ENCODE data around the gene NFATC2. TPM values are rescaled to one million over a fixed set of nuclear protein-coding genes. Genes with fewer than 3 reads are reported as not detected.

Gene NFATC2
- polyA plus RNA-seq, 1 of the 3 experiments (the other 2 are of a cell fraction), result 0.36 TPM

DNA sequence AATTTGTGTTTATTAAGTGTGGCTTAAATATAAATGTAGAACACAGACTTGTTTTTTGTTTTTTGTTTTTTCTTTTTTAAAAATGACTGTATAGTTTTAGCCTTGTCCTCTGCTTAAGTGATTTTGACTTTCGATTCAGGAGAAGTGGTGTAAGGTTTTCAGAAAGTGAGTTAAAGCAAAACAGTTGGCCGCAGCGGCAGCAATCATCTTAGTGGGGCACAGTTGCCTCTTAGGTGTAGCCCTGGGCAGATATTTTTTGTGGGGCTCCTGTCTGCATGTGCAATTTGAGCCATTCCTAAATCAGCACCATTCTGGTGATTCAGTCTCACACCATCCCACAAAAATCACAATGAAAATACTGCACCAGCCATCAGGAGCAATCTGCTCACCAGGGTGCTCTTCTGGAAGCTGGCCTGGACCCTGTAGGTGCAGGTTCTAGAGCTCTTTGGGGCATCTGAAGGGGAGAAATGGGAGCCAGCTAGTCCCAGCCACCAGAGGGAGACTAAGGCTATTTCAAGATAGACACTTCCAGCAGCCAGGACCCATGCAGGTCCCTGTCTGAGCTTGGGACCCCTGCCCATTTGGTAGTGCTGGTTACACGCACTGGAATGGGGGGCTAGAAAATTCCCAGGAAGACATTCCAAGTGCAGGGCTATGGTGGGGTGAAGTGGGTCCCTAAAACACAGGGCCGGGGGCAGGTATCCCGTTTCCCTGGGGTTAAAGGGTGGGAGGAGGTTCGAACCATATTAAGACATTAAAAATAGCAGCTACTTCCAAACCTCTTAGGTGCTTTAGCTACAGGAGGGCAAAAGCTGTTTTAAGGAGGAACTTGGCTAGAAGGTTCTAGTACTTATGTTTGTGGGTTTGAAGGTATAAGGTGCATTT is 156.6 kb downstream of the NFATC2 start:
- WGBS (ENCODE audit: low lambda C conversion rate), result 89% methylated on average over 7 of the region's 7 CpGs
- Histone ChIP-seq H3K27me3 (ENCODE audit: insufficient read depth) (no peaks in the 10 kb centered on the region), H2AFZ (ENCODE audit: low read depth) (no peak overlapping the region), H3K4me3 (ENCODE audit: low read depth in 2 of 2, low read length in 1 of 2) (no peak overlapping the region), H3K4me2 (no peak overlapping the region), H3F3A (replicated peaks; ENCODE audit: insufficient read depth) (peaks cover 12% of the 10 kb centered on the region), H3K9me3 (no peaks in the 10 kb centered on the region), H3K4me1 (ENCODE audit: control insufficient read depth in 1 of 2, insufficient read depth in 2 of 2, low read depth in 1 of 2, low read length in 1 of 2) (peaks cover 0 to 10% of the 10 kb centered on the region in 2 experiments; a peak in 2 of 4 replicates), H3K79me2 (ENCODE audit: insufficient read depth) (no peaks in the 10 kb centered on the region), H3K9ac (no peak overlapping the region), H3K36me3 (replicated peaks in 1 of 2; ENCODE audit: control insufficient read depth in 1 of 2, insufficient read depth in 2 of 2, low read length in 1 of 2) (no peaks in the 10 kb centered on the region), H3K27ac (ENCODE audit: low read depth in 2 of 2, low read length in 1 of 2) (no peak overlapping the region), H4K20me1 (ENCODE audit: insufficient read depth) (no peaks in the 10 kb centered on the region), H3K9me2 (no peaks in the 10 kb centered on the region)
- no peak for TF ChIP-seq EZH2phosphoT487 (IDR thresholded peaks at IDR 0.05; ENCODE audit: borderline replicate concordance, low read depth)
- peak; percentile 82 for TF ChIP-seq SMC3 (IDR thresholded peaks at IDR 0.05; ENCODE audit: low read depth, low read length)
- TF ChIP-seq, protein P1, sequence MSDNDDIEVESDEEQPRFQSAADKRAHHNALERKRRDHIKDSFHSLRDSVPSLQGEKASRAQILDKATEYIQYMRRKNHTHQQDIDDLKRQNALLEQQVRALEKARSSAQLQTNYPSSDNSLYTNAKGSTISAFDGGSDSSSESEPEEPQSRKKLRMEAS (IDR thresholded peaks at IDR 0.05; ENCODE audit: low read depth), result no peak
- peak; percentile 76 for TF ChIP-seq RAD21 (IDR thresholded peaks at IDR 0.05; ENCODE audit: low read length)
- TF ChIP-seq FOXJ3 (CRISPR knock-in tag; IDR thresholded peaks at IDR 0.05), result no peak
- no peak for TF ChIP-seq GABPA (IDR thresholded peaks at IDR 0.05; ENCODE audit: low read depth)
- TF ChIP-seq, protein P2, sequence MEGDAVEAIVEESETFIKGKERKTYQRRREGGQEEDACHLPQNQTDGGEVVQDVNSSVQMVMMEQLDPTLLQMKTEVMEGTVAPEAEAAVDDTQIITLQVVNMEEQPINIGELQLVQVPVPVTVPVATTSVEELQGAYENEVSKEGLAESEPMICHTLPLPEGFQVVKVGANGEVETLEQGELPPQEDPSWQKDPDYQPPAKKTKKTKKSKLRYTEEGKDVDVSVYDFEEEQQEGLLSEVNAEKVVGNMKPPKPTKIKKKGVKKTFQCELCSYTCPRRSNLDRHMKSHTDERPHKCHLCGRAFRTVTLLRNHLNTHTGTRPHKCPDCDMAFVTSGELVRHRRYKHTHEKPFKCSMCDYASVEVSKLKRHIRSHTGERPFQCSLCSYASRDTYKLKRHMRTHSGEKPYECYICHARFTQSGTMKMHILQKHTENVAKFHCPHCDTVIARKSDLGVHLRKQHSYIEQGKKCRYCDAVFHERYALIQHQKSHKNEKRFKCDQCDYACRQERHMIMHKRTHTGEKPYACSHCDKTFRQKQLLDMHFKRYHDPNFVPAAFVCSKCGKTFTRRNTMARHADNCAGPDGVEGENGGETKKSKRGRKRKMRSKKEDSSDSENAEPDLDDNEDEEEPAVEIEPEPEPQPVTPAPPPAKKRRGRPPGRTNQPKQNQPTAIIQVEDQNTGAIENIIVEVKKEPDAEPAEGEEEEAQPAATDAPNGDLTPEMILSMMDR (IDR thresholded peaks at IDR 0.05), result peak; percentile 64
- TF ChIP-seq, protein P3, sequence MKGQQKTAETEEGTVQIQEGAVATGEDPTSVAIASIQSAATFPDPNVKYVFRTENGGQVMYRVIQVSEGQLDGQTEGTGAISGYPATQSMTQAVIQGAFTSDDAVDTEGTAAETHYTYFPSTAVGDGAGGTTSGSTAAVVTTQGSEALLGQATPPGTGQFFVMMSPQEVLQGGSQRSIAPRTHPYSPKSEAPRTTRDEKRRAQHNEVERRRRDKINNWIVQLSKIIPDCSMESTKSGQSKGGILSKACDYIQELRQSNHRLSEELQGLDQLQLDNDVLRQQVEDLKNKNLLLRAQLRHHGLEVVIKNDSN (IDR thresholded peaks at IDR 0.05; ENCODE audit: borderline replicate concordance, low read depth), result no peak
- no peak for TF ChIP-seq POLR2AphosphoS5 (IDR thresholded peaks at IDR 0.05; ENCODE audit: low read depth, low read length)
- peak; percentile 56 for DNase-seq
- CTCF ChIA-PET, result interaction anchor here (0.7 to 4.0 kb wide), 21 partner anchors 9 to 698 kb away, joined by 3 to 46 read pairs (median 4); no protein-coding TSS in a partner anchor
- POLR2A ChIA-PET, result no interaction called here

DNA sequence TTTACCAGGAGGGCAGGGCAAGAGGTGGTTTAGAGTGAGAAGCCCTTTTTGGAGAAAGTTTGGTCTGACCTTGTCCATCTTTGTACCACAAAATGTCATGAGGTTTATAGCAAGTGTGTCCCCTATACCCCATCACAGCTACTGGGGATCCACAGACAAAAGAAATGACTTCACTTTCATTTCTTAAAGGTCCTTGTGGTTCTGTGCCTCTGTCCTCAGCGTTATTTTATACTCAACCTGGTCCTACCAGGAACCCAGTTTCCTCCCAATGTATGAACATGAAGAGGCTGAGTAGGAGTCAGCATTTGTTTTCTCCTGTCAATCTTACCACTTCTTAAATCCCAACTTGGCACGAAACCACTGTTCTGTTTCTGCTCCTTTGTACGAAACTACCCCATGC is 157.6 kb downstream of the NFATC2 start:
- H3K27ac ChIP-seq (ENCODE audit: low read depth in 2 of 2, low read length in 1 of 2), result no peak overlapping the region
- H3K9ac ChIP-seq, result no peak overlapping the region
- no peaks in the 10 kb centered on the region for H3K36me3 ChIP-seq (replicated peaks in 1 of 2; ENCODE audit: control insufficient read depth in 1 of 2, insufficient read depth in 2 of 2, low read length in 1 of 2)
- CTCF ChIA-PET, result interaction anchor here (0.8 to 4.0 kb wide), 5 partner anchors 12 to 210 kb away, joined by 3 to 46 read pairs (median 3); no protein-coding TSS in a partner anchor
- no peak for DNase-seq
- H3K4me3 ChIP-seq (ENCODE audit: low read depth in 2 of 2, low read length in 1 of 2), result no peak overlapping the region
- H3K79me2 ChIP-seq (ENCODE audit: insufficient read depth), result no peaks in the 10 kb centered on the region
- peaks cover 12% of the 10 kb centered on the region for H3F3A ChIP-seq (replicated peaks; ENCODE audit: insufficient read depth)
- no peak overlapping the region for H2AFZ ChIP-seq (ENCODE audit: low read depth)
- peaks cover 0 to 10% of the 10 kb centered on the region in 2 experiments; a peak in 1 of 4 replicates for H3K4me1 ChIP-seq (ENCODE audit: control insufficient read depth in 1 of 2, insufficient read depth in 2 of 2, low read depth in 1 of 2, low read length in 1 of 2)
- H3K4me2 ChIP-seq, result no peak overlapping the region
- no peaks in the 10 kb centered on the region for H4K20me1 ChIP-seq (ENCODE audit: insufficient read depth)
- H3K27me3 ChIP-seq (ENCODE audit: insufficient read depth), result no peaks in the 10 kb centered on the region
- H3K9me2 ChIP-seq, result no peaks in the 10 kb centered on the region
- WGBS (ENCODE audit: low lambda C conversion rate), result 93% methylated on average over 3 of the region's 3 CpGs
- H3K9me3 ChIP-seq, result no peaks in the 10 kb centered on the region
- POLR2A ChIA-PET, result no interaction called here
- TF ChIP-seq FOXJ3 (CRISPR knock-in tag; IDR thresholded peaks at IDR 0.05) (no peak), POLR2AphosphoS5 (IDR thresholded peaks at IDR 0.05; ENCODE audit: low read depth, low read length) (no peak), TCF12 (IDR thresholded peaks at IDR 0.05) (no peak), RAD21 (IDR thresholded peaks at IDR 0.05; ENCODE audit: low read length) (no peak), CHD2 (IDR thresholded peaks at IDR 0.05; ENCODE audit: low read length, partially characterized antibody) (no peak), SMC3 (IDR thresholded peaks at IDR 0.05; ENCODE audit: low read depth, low read length) (no peak), TEAD4 (IDR thresholded peaks at IDR 0.05; ENCODE audit: borderline replicate concordance, insufficient read depth) (no peak), JUND (IDR thresholded peaks at IDR 0.05) (no peak), GABPA (IDR thresholded peaks at IDR 0.05; ENCODE audit: low read depth) (no peak), TAF1 (IDR thresholded peaks at IDR 0.05; ENCODE audit: borderline replicate concordance, low read depth, low read length) (no peak), ELF1 (IDR thresholded peaks at IDR 0.05) (no peak), SIN3A (IDR thresholded peaks at IDR 0.05; ENCODE audit: borderline replicate concordance, low read depth, low read length) (no peak)
- TF ChIP-seq, protein P4, sequence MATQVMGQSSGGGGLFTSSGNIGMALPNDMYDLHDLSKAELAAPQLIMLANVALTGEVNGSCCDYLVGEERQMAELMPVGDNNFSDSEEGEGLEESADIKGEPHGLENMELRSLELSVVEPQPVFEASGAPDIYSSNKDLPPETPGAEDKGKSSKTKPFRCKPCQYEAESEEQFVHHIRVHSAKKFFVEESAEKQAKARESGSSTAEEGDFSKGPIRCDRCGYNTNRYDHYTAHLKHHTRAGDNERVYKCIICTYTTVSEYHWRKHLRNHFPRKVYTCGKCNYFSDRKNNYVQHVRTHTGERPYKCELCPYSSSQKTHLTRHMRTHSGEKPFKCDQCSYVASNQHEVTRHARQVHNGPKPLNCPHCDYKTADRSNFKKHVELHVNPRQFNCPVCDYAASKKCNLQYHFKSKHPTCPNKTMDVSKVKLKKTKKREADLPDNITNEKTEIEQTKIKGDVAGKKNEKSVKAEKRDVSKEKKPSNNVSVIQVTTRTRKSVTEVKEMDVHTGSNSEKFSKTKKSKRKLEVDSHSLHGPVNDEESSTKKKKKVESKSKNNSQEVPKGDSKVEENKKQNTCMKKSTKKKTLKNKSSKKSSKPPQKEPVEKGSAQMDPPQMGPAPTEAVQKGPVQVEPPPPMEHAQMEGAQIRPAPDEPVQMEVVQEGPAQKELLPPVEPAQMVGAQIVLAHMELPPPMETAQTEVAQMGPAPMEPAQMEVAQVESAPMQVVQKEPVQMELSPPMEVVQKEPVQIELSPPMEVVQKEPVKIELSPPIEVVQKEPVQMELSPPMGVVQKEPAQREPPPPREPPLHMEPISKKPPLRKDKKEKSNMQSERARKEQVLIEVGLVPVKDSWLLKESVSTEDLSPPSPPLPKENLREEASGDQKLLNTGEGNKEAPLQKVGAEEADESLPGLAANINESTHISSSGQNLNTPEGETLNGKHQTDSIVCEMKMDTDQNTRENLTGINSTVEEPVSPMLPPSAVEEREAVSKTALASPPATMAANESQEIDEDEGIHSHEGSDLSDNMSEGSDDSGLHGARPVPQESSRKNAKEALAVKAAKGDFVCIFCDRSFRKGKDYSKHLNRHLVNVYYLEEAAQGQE (IDR thresholded peaks at IDR 0.05; ENCODE audit: low read depth, low read length), result no peak
